HG03354 (cell line): Measurements from ENCODE around the gene TPSB2.
"Not testable (repeated sequence)": the region's sequence is repeated elsewhere in the genome, so short reads cannot be mapped to it uniquely, and the experiment has no call there.

Experiments used
- ATAC-seq: cut with Tn5 transposase; IDR thresholded peaks from one replicate; pipeline ENCODE4 v1.9.1; 2021; ENCODE audit warnings: mild to moderate bottlenecking; ENCODE audit not compliant: unreplicated experiment, poor library complexity, severe bottlenecking

Gene TPSB2

DNA sequence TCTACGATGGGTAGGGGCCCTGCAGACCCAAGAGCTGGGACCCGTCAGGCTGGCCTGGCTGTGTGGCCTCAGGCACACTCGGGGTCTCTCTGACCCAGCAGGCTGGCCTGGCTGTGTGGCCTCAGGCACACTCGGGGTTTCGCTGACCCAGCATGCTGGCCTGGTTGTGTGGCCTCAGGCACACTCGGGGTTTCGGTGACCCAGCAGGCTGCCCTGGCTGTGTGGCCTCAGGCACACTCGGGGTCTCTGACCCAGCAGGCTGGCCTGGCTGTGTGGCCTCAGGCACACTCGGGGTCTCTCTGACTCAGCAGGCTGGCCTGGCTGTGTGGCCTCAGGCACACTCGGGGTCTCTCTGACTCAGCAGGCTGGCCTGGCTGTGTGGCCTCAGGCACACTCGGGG lies 39.2 kb downstream of the TPSB2 start:
- ATAC-seq: not testable (repeated sequence)

DNA sequence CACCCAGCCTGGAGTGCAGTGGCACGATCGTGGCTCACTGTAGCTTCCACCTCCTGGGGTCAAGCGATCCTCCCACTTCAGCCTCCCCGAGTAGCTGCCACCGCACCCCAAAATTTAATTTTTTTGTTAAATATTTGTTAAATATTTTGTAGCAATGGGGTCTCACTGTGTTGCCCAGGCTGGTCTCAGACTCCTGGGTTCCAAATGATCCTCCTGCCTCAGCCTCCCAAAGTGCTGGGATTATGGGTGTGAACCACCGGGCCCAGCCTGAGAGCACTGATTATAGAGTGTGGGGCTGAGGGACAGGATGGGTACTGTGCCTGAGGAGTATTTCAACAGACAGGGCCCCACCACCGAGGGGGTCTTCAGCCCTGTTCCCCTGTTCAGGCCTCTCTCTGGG lies 40.5 kb downstream of the TPSB2 start:
- no peak for ATAC-seq

DNA sequence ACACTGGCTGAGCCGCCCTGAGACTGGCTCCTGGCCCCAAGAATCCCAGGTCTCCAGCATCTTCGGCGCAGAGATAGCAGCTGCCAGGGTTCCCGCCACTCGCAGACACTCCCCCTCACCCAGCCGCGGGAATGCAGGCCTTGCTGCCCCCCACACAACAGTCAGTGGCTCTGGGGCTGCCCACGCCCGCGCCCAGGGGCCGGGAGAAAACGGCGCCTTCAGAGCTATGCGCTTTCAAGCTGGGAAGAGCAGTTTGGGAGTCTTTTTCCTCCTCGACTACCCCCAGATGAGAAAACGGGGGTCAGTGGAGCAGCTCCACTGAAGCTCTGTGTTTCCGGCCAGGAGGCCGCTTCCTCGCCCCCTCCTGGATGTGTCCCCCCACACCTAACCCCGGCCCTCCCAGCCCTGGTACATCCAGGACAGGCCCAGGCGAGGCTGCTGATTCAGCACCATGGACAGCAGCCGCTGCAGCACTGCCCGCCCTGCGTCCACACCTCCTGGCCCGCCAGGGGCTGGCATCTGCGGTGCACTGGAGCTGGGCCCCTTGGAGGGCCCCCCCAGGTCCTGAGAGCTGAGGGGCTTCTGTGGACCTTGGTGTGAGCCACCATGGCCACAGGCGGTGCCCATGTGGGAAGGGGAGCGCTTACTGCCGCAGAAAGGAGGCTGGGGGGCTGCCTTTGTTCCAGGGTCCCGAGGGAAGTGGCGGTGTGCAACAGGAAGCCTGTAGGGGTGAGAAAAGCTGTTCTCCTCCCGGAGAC lies 41.4 kb downstream of the TPSB2 start:
- no peak for ATAC-seq

DNA sequence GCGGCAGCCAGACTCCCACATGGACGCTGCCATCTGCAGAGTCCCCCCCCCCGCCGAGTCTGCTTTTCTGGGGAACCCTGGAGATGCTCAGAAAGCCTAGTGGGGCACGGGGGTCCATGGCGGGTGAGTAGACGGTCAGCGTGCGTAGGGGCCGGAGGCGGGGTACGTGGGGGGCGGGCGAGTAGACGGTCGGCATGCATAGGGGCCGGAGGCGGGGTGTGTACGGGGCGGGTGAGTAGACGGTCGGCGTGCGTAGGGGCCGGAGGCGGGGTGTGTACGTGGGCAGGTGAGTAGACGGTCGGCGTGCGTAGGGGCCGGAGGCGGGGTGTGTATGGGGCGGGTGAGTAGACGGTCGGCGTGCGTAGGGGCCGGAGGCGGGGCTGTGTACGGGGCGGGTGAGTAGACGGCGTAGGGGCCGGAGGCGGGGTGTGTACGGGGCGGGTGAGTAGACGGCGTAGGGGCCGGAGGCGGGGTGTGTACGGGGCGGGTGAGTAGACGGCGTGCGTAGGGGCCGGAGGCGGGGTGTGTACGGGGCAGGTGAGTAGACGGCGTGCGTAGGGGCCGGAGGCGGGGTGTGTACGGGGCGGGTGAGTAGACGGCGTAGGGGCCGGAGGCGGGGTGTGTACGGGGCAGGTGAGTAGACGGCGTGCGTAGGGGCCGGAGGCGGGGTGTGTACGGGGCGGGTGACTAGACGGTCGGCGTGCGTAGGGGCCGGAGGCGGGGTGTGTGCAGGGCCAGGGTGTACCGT lies 44.4 kb downstream of the TPSB2 start:
- not testable (repeated sequence) for ATAC-seq

DNA sequence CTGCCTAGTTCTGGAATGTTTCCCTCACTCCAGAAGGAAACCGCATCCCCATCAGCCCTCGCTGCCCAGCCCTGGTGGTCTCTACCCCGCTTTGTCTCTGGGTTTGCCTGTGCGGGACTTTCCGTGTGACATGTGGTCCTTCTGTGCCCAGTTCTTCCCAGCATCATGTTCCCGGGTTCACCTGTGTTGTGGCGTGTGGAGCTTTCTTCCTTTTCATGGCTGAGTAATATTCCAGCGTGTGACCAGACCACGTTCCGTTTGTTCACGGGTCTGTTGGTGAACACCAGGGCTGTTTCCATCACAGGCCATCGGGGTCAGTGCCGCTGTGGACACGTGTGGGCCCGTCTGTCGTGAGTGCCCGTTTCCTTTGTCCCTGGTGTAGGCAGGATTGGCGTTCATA lies 45.0 kb downstream of the TPSB2 start:
- no peak for ATAC-seq

DNA sequence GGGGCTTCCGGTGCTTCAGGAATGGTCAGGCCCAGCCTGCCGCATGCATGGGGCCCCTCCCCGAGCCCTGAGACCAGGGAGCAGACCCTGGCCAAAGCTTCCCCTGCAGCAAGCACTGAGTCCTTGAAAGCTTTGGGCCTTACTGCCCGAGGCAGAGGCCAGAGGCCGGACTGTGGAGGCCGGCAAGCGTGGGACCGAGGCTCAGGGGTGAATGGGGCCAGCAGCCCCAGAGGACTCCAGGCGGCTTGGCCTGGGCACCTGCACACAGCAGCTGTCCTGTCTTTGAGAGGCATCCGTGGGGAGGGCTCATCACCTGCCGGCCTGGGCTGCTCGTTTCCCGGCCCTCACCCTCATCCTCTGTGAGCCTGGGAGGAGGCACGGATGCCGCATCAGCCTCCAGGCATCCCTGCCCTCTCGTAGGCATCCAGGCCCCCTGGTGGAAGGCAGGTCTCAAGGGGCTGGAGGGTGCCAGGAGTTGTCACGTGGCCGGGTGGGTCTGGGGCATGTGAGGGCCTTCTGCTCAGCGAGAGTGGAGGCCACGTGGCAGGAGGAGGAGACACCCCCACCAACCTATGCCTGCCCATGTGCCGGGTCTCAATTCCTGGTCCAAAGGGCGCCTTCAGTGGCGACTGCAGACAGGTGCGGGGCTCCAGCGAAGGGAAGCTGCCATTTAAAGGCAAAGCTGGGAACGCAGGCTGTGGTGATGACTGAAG lies 45.7 kb downstream of the TPSB2 start:
- no peak for ATAC-seq

DNA sequence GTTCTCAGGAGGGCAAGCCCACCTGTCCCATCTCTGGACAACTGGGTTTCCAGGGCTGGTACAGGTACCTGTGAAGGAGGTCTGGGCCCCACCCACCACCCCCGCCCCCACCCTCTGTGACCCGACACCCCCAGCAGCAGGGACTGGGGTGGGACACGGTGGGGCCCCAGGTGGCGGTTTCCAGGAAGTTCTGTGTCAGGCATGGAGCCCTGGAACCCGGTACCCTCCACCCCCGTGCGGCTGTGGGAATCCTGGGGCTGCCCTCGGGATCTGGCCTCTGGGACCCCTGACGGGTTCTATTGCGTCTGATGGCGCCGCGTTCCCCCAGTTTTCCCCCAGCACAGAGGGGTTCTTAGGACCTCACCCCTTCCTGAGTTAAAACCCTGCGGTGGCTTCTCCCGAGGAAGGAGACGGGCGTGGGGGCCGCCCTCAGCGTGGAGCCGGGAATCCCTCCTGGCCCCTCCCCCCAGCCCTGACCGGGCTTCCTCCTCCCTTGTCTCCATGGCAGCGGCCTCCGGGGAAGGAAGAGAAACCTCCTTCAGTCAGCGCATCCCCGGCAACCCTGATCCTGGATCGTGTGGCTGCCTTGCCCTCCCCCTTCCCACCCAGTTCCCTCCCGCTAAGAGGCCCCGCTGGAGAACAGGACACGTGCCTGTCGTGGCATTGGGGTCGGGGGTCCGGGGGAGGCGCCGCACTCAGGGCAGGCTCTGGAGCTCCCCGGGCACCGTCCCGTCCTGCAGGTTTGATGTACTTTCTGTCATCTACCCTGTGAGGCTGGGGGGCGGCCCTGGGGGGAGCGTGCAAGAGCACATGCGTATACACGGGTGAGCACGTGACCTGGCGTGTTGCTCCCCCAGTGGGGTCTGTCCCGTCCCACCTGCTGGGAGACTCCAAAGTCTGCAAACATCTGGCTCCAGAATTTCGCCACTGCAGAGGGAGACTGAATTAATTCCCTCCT lies 46.8 kb downstream of the TPSB2 start:
- ATAC-seq: no peak

DNA sequence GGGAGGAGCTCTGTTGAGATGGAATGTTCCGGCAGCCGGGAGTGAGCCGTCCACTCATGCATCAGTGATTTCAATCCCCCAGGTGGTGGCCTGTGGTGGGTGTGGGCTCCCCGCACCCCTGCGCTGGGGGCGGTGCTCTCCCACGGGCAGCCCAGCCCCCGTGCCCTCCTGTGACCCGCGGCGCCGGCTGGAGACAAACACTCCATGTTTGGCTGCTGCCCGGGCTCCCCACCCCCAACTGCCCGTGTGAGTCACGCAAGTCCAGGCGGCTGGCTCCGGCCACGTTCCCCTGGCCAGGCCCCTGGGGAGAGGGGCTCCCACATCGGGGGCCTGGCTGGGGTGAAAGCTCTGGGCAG lies 47.7 kb downstream of the TPSB2 start:
- no peak for ATAC-seq

DNA sequence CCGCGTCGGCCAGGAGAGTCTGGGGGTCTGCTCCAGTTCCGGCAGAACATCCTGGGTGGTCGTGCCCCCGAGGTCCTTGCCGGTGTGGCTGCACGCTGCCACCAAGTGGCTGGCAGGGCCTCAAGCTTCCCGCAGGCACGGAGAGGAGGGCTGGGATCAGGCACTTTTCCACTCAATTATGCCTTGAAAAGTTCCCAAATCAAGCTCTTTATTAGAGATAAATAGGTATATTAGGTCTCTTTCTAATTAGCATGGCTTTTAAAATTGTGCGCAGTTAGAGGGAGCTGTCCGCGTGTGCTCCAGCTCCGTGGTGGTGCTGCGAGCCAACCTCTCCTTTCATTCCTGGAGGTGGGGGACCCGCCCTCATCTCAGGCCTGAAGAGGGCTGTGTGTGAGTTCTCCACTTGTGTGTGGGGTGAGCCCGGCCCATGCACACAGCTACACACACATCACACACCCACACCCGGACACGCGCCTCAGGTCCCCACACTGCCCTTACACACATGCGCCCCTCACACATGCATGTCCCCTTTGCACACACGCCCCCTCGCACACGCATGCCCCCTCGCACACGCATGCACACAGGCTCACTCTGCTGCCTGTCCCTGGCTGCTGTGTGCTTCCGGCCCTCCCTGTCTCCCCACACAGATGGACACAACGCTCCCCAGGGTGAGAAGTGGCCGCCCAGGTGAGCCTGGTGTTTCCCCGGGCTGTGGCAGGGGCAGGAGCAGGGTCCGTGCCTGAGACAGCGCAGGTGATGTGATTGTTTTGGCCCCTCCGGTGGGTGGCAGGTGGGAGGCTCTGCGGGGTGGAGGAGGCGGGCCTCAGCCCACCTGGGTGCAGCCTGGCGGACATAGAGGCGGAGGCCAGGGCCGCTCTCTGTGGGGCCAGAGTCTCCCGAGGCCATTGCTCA lies 48.3 kb downstream of the TPSB2 start:
- no peak for ATAC-seq

DNA sequence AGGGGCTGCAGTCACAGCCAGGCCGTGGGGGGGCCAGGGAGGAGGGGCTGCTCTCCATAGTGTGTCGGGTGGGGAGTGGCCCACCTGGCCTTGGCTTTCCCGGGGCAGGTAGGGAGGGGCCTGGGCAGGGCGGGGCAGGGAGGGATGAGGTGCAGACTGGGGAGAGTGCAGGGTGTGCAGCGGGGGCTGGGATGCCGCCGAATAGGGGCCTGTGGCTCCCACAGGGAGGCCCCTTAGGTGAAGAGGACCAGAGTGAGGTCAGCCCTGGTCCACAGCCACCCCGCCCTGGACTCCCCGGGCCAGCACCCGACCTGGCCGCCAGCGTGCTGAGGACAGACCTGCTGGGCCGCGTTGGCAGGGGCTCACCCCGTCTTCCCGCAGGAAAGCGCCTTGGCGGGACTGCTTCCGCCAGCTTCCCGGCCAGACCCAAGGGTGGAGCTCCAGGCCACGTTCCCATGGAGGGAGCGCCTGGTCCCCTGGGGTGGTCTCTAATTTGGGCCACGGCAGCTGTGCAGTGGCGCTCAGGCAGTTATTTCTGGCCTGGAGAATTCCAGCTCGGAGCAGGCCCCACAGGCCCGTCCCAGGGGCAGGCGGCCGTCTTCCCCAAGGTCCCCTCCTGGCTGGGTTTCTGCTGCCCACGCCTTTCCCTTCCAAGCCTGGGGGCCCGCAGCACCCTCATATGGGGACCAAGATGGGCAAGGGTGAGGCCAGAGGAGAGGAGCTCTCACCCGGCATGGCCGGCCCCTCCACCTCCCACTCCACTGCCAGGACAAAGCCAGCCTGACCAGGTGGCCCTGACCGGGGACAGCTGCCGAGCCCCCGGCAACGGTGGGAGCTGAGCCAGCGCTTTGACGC lies 49.2 kb downstream of the TPSB2 start:
- no peak for ATAC-seq
